ENCODE data around the gene AGO1. TPM values are rescaled to one million over a fixed set of nuclear protein-coding genes. Genes with fewer than 3 reads are reported as not detected.

Gene AGO1
- total RNA-seq, 3 donors from 2014 or later = 22.3 to 26.1 (median 23.4) TPM

- no peak overlapping the region for H3K27ac ChIP-seq
- TF ChIP-seq CTCF (IDR thresholded peaks at IDR 0.05) (no peak), POLR2AphosphoS5 (IDR thresholded peaks at IDR 0.05) (no peak), POLR2A (IDR thresholded peaks at IDR 0.05) (no peak)
- H3K9me3 ChIP-seq = no peaks in the 10 kb centered on the region
- H3K4me3 ChIP-seq = no peak overlapping the region
- H3K4me1 ChIP-seq = peaks cover 0 to 7% of the 10 kb centered on the region in 2 donors
- no peaks in the 10 kb centered on the region for H3K27me3 ChIP-seq
- no peaks in the 10 kb centered on the region for H3K36me3 ChIP-seq
- intact Hi-C loops (cut with DNase I; ENCODE audit: low total_unique reads) = no loop called here
- DNase-seq (ENCODE audit: low spot score in 2 of 2) = no peak
Observed at GRCh38 chr1:35881850-35882273, 1.1 kb upstream of the AGO1 start.

GRCh38 chr1:35882586-35882944, 444 bp upstream of the AGO1 start:
- no peak for DNase-seq (ENCODE audit: low spot score in 2 of 2)
- intact Hi-C loops (cut with DNase I; ENCODE audit: low total_unique reads) = no loop called here
- Histone ChIP-seq H3K9me3 (no peaks in the 10 kb centered on the region), H3K36me3 (no peaks in the 10 kb centered on the region), H3K4me1 (peaks cover 0 to 7% of the 10 kb centered on the region in 2 donors), H3K4me3 (peak overlapping the region; percentile 89 to 98 (median 96)), H3K27me3 (no peaks in the 10 kb centered on the region), H3K27ac (peak overlapping the region; percentile 78 to 80)
- TF ChIP-seq POLR2AphosphoS5 (IDR thresholded peaks at IDR 0.05) (no peak), POLR2A (IDR thresholded peaks at IDR 0.05) (no peak), CTCF (IDR thresholded peaks at IDR 0.05) (no peak)

GRCh38 chr1:35883635-35884101, 659 bp downstream of the AGO1 start:
- peak in 1 of 2 donors; percentile 26 for DNase-seq (ENCODE audit: low spot score in 2 of 2)
- peak overlapping the region; percentile 78 to 80 for H3K27ac ChIP-seq
- intact Hi-C loops (cut with DNase I; ENCODE audit: low total_unique reads) = no loop called here

GRCh38 chr1:35884934-35885333, 1.9 kb downstream of the AGO1 start:
- Histone ChIP-seq H3K27me3 (no peaks in the 10 kb centered on the region), H3K4me1 (peaks cover 0 to 7% of the 10 kb centered on the region in 2 donors), H3K4me3 (no peak overlapping the region), H3K9me3 (no peaks in the 10 kb centered on the region), H3K36me3 (no peaks in the 10 kb centered on the region), H3K27ac (peak overlapping the region in 1 of 2 donors; percentile 10)
- no peak for DNase-seq (ENCODE audit: low spot score in 2 of 2)
- intact Hi-C loops (cut with DNase I; ENCODE audit: low total_unique reads) = no loop called here
- TF ChIP-seq POLR2A (IDR thresholded peaks at IDR 0.05) (no peak), CTCF (IDR thresholded peaks at IDR 0.05) (no peak), POLR2AphosphoS5 (IDR thresholded peaks at IDR 0.05) (no peak)

More at GRCh38 chr1:35883635-35884101, 659 bp downstream of the AGO1 start:
- H3K9me3 ChIP-seq = no peaks in the 10 kb centered on the region
- no peaks in the 10 kb centered on the region for H3K27me3 ChIP-seq
- peaks cover 0 to 7% of the 10 kb centered on the region in 2 donors for H3K4me1 ChIP-seq
- no peaks in the 10 kb centered on the region for H3K36me3 ChIP-seq
- H3K4me3 ChIP-seq = peak overlapping the region; percentile 89 to 98 (median 96)
- no peak for TF ChIP-seq POLR2A (IDR thresholded peaks at IDR 0.05)
- TF ChIP-seq CTCF (IDR thresholded peaks at IDR 0.05) = no peak
- no peak for TF ChIP-seq POLR2AphosphoS5 (IDR thresholded peaks at IDR 0.05)

- intact Hi-C loops (cut with DNase I; ENCODE audit: low total_unique reads) = no loop called here
- Histone ChIP-seq H3K9me3 (no peaks in the 10 kb centered on the region), H3K27me3 (no peaks in the 10 kb centered on the region), H3K4me3 (no peak overlapping the region), H3K27ac (no peak overlapping the region), H3K4me1 (peaks cover 0 to 7% of the 10 kb centered on the region in 2 donors), H3K36me3 (no peaks in the 10 kb centered on the region)
- DNase-seq (ENCODE audit: low spot score in 2 of 2) = no peak
- TF ChIP-seq POLR2A (IDR thresholded peaks at IDR 0.05) (no peak), CTCF (IDR thresholded peaks at IDR 0.05) (no peak), POLR2AphosphoS5 (IDR thresholded peaks at IDR 0.05) (no peak)
Observed at GRCh38 chr1:35885961-35886558, 3.1 kb downstream of the AGO1 start.
